Measurements from ENCODE around the gene WDR64.
A peak's percentile ranks its signal among the peaks of the same experiment; 100 is the strongest.

Gene WDR64

GRCh38 chr1:241652012-241652411, at the start of gene WDR64:
TSS of gene WDR64 (plus strand) at chr1:241652281. CDS start at chr1:241652485, 204 bp downstream.
- DNase-seq, result no peak

- DNase-seq, result no peak
These were observed 48.3 kb upstream of the WDR64 start for GRCh38 chr1:241603731-241604245.

DNA sequence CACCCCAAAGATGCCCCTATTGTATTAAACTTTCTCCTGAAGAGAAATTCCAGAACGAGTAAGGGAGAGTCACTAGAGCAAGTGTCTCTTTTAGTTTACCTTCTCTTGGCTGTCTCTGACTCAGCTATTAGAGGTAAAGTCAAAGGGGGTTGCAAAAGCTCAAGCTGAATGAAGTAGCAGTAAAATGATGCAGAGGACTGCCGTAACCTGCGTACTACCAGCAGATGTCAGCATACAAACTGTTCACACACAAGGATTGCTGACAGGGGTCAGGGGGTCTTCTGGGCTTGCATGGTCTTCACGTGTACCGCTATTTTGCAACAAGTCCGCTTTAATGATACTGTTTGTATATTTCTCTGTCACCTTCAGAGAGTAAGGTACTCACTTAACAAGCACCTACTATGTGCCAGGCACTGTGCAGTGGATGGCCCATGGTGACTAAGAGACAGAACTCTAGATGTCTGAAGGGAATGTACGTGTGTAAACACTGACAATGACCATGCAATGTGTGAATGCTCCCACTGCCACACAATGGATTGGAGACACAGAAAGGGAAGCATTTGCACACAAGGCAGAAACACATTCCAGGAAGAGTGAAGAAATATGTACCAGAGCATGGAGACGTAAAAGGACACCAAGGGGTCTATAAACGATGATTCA, 46.8 kb upstream of the WDR64 start:
- no peak for DNase-seq

- no peak for DNase-seq
These were observed 45.5 kb upstream of the WDR64 start for GRCh38 chr1:241606544-241606943.

DNA sequence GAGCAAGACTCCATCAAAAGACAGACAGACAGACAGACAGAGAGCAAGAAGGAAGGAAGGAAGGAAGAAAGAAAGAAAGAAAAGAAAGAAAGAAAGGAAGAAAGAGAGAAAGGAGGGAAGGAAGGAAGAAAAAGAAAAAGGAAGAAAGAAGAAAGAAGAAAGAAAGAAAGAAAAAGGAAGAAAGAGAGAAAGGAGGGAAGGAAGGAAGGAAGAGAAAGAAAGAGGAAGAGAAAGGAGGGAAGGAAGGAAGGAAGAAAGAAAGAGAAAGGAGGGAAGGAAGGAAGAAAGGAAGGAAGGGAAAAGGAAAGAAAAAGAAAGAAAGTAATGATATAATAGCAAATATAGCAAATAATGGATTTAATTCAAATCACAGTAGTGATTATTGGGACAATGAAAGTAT, 44.6 kb upstream of the WDR64 start:
- no peak for DNase-seq

- no peak for DNase-seq
These were observed 43.6 kb upstream of the WDR64 start for GRCh38 chr1:241608379-241609033.

- DNase-seq, result peak; percentile 72
These were observed 41.8 kb upstream of the WDR64 start for GRCh38 chr1:241610056-241610815.

DNA sequence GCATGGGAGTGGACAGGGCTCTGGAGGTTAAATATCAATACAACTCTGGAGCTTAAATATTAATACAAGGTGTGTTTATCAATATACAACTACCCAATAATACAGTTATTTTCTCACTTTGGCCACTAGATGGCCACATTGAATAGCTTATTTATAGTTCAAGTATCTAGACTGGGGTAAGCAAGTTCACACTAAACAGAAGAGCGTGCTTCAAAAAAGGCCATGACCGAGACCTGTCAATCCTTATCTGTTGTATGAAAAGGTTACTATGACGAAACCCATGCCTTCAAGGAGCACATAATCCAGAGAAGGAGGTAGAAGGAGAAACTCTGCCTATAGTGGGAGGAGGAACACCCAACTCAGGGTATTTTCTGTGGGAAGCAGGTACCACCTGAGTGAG, 41.0 kb upstream of the WDR64 start:
- DNase-seq, result peak; percentile 56

DNA sequence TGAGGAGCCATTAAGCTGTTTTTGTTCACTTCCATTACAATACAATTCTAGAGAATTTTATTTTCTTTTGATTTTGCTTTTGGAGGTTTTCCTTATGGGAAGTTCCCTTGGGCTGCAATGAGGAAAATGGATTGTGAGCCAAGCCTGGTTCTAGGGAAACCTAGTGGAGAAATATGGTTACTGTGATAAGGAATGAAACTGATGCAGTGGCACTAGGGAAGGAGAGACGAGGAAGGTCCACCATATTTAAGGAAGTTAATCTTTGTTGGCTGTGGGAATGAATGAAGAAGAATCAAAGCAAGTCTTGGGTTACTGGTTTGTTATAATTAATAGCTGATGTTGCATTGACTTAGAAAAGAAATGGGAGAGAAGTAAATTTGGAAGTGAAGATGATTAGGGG, 40.3 kb upstream of the WDR64 start:
- no peak for DNase-seq

- DNase-seq, result no peak
These were observed 39.3 kb upstream of the WDR64 start for GRCh38 chr1:241612533-241613477.

GRCh38 chr1:241614144-241614543, 37.9 kb upstream of the WDR64 start:
- no peak for DNase-seq

DNA sequence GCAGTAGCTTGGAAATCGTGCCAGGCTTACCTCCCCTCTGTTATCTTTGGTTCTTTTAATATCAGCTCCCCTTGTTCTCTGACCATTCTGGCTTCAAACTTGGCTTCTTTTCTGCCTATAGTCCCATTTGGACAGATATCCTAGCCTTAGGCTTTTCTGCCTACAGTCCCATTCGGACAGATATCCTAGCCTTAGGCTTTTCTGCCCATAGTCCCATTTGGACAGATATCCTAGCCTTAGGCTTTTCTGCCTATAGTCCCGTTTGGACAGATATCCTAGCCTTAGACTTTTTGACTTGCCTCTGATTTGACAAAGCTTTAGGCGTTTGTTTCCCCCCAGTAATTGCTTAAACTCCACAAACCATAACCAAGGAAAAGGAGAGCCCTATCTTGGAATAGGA, 37.5 kb upstream of the WDR64 start:
- no peak for DNase-seq

DNA sequence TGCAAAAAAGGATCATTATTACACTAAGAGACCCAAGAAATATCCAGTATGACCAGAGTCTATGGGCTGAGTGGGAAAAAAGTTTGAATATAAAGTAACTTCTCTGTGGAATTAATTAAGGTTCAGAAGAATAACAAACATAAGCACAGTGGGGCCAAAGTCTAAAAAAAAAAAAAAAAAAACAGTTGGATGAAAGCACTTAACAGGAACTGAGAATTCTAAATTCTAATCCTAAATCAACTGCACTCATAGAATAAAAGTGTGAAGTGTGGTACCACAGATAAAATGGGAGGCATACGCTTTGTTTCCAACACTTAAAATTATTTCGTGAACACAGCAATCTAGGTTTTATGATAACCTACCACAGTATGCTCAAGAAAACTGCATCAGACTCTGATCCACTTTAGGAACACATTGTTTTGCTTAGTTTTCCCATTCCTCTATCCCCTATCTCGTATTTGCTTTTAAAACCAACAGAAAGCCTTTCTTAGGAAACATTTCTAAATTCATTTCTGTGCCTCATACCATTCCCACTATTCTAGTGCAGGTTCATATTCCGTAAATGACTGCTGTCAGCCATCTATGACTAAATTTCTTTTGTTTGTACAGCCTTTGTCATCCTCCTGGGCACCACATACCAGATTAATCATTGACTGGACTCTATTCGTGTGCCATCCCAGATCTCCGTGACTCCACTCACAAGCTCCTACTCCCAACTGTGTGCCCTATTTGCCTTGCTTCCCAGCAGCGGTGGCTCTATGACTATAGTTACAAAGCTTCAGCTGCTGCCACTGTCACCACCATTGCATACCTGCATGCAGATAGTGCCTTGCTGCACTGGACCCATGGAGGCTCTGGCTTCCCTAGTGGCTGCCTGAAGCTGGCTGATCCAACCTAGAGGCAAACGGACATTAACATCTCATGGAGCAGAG, 36.8 kb upstream of the WDR64 start:
- DNase-seq, result no peak

- no peak for DNase-seq
These were observed 34.7 kb upstream of the WDR64 start for GRCh38 chr1:241617426-241617825.

DNA sequence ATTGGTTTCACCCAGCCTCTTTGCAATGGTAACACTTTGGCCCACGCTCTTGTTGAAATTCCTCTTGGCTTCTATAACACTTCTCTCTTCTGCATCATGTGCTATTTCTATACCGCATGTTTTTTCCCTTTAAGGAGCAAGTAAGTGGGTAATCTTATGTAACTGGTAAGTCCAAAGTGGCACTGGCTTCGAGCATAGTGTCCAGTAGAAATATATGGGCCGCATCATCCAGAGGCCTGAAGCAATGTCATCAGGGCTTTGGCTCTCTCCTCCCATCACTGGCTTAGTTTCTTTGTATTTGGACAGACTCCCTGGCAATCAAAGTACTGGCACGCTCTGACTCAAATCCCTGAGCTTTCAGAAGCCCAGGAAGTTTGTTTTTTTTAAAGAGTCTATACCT, 29.4 kb upstream of the WDR64 start:
- DNase-seq, result no peak

DNA sequence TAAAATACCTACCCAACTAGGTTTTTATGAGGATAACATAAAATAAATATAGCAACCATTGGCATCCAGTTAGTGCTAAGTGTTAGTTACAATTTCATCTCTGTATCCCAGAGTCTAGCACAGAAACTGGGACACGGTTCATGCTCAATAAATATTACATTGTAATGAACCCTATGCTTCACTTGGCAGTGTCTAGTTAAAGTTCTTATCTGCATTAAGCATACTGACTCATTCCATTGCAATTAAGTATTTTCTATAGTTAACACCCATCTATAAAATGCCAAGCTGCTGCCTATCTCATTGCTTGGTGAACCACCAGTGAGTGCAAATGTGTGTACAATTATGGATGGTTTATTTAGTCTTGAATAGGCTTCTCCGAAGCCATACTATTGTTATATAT, 27.1 kb upstream of the WDR64 start:
- no peak for DNase-seq

- DNase-seq, result peak; percentile 47
These were observed 24.4 kb upstream of the WDR64 start for GRCh38 chr1:241627453-241628259.

DNA sequence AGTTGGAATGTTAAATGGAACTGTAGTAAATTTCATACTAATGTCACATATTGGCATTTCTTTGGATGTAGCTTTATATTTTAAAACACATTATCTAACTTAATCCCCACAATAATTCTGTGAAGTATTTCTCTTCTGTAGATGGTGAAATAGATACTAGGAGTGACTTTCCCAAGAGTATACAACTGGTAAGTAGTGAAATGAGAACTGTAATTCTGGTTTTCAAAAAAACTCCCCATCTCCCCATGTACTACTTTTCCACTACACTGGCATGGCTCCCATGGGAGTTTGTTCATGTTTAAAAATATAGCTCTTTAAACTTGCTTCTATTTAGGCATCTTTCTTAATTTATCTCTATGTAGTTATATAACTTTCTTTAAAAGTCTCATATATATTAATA, 22.1 kb upstream of the WDR64 start:
- DNase-seq, result no peak

GRCh38 chr1:241630476-241630875, 21.6 kb upstream of the WDR64 start:
- DNase-seq, result no peak

DNA sequence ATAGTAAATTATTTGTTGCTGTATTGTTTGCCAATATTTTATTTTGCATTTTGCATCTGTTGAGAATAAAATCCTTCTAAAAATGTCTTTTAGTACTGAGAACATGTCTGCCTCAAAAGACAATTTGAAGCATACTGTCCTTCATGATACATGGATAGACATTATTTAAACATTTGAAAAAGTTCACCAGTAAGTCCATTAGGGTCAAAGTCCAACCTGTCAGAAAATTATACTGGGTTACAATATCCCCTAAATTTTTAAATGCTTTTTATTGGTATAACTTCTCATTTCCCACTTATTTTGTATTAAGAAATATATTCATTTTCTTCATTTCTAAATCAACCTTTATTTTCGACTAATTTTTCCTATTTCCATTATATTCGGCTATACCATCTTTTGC, 21.2 kb upstream of the WDR64 start:
- no peak for DNase-seq

DNA sequence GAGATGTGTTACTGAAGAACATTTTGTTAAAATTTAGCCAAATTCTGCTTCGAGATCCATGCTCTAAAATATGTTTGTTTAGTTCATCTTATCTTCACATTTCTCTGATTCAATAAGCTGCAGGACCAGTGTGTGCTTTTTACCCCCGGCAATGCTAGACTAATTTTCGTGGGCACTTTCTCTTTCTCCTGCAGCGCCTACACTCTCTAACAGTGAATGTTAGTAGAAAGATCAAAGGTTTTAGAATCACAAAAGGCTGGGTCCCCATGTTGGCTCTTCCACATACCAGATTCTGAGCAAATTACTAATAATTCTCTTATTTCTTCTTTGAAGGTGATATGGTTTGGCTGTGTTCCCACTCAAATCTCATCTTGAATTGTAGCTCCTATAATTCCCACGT, 20.4 kb upstream of the WDR64 start:
- DNase-seq, result no peak
